SK-N-MC (cell line): ENCODE measurements around the gene DRC3.

Experiments used
- EZH2 ChIP-seq: fragments of 200-600 bp; sonication (generic); IDR thresholded peaks from one replicate; pipeline ENCODE4 v1.6.1; 2017; ENCODE audit warnings: antibody characterized with exemption
- POLR2AphosphoS5 ChIP-seq: IDR thresholded peaks from 2 replicates; pipeline ENCODE4 v1.6.1; 2012; ENCODE audit warnings: mild to moderate bottlenecking, low read depth, low read length, borderline replicate concordance

- TF ChIP-seq EZH2 (no peak), POLR2AphosphoS5 (no peak)
These were observed 22.3 kb upstream of the DRC3 start for GRCh38 chr17:17950347-17950746.
